K562 treated with DMSO at 1 percent for 48 hours (cell line): ENCODE results near the gene FPR2. TPM values are rescaled to one million over a fixed set of nuclear protein-coding genes. Genes with fewer than 3 reads are reported as not detected.

Experiments used
- total RNA-seq: library from RNA; unstranded; fragments of 300-600 nt; gene quantifications from 2 replicates; pipeline ENCODE4 v1.2.3, GENCODE V29; 2022; ENCODE audit warnings: low replicate concordance; ENCODE audit errors: extremely low read depth

FPR2 gene
- not detected in 2 replicates for total RNA-seq

GRCh38 chr19:51760697-51761356, at the start of gene FPR2:
Gene FPR2, plus strand, starts transcription at chr19:51761180. Its CDS starts 7,479 bp downstream, at chr19:51768659.

GRCh38 chr19:51751655-51752054, 9.3 kb upstream of the FPR2 start, which contains the start of gene FPR1:
Gene FPR1, minus strand, starts transcription at chr19:51751878. Its CDS starts 4,884 bp downstream, at chr19:51746994.

GRCh38 chr19:51794885-51795490, 34.0 kb downstream of the FPR2 start, which contains the start of gene FPR3:
Gene FPR3, plus strand, starts transcription at chr19:51795157. Its CDS starts 28,592 bp downstream, at chr19:51823749.

Other genes with a start within 250 kb of the FPR2 start
- not detected in 2 replicates for gene SIGLEC6, start 229.5 kb upstream of the FPR2 start, total RNA-seq
- not detected in 2 replicates for gene ZNF175, start 189.9 kb upstream of the FPR2 start, total RNA-seq
- gene SIGLEC5, start 130.8 kb upstream of the FPR2 start, total RNA-seq = not detected in 2 replicates
- gene SIGLEC14, start 114.4 kb upstream of the FPR2 start, total RNA-seq = not detected in 2 replicates
- not detected in 2 replicates for gene SPACA6, start 67.8 kb upstream of the FPR2 start, total RNA-seq
- gene HAS1, start 37.2 kb upstream of the FPR2 start, total RNA-seq = not detected in 2 replicates
- gene FPR1, start 9.3 kb upstream of the FPR2 start, total RNA-seq = not detected in 2 replicates
- gene FPR3, start 34.0 kb downstream of the FPR2 start, total RNA-seq = not detected in 2 replicates
- gene ZNF577, start 126.8 kb downstream of the FPR2 start, total RNA-seq = not detected in 2 replicates
- gene ZNF649, start 143.8 kb downstream of the FPR2 start, total RNA-seq = not detected in 2 replicates
- gene ZNF613, start 166.3 kb downstream of the FPR2 start, total RNA-seq = not detected in 2 replicates
- not detected in 2 replicates for gene ZNF350, start 225.7 kb downstream of the FPR2 start, total RNA-seq
- not detected in 2 replicates for gene ZNF615, start 247.0 kb downstream of the FPR2 start, total RNA-seq